Liver (tissue), 9 donors: ENCODE results near the gene GRAMD4. TPM values are rescaled to one million over a fixed set of nuclear protein-coding genes. Genes with fewer than 3 reads are reported as not detected.

Source experiments
- DNase-seq: peaks from one replicate; pipeline ENCODE4 v3.0.0-alpha.2; 2017; ENCODE audit warnings: low spot score
- H3K27ac ChIP-seq, 2 donors: one replicate each; pipeline ENCODE4 v1.7.0; 2013; ENCODE audit warnings: inconsistent platforms in 2 of 2, low read length in 2 of 2, control low read depth in 1 of 2, low read depth in 1 of 2, mild to moderate bottlenecking in 1 of 2
- H3K27me3 ChIP-seq, 4 donors: one replicate each; pipeline versions ENCODE4 v1.6.1 to v1.7.0; 2013; ENCODE audit warnings: low read length in 3 of 4, inconsistent platforms in 1 of 4, mild to moderate bottlenecking in 1 of 4, moderate library complexity in 1 of 4; ENCODE audit not compliant: control insufficient read depth in 4 of 4, insufficient read depth in 4 of 4
- H3K36me3 ChIP-seq, 4 donors: one replicate each; pipeline versions ENCODE4 v1.6.1 to v1.7.0; 2013; ENCODE audit warnings: low read length in 3 of 4, mild to moderate bottlenecking in 3 of 4, low read depth in 1 of 4, moderate library complexity in 1 of 4; ENCODE audit not compliant: control insufficient read depth in 4 of 4, insufficient read depth in 3 of 4
- H3K4me1 ChIP-seq, 4 donors: one replicate each; pipeline versions ENCODE4 v1.6.1 to v1.7.0; 2013; ENCODE audit warnings: low read length in 3 of 4, mild to moderate bottlenecking in 3 of 4, moderate library complexity in 1 of 4; ENCODE audit not compliant: control insufficient read depth in 4 of 4, insufficient read depth in 4 of 4
- H3K4me3 ChIP-seq, 3 donors: one replicate each; pipeline versions ENCODE4 v1.6.1 to v1.7.0; 2013; ENCODE audit warnings: low read length in 3 of 3, control low read depth in 1 of 3, low read depth in 1 of 3, mild to moderate bottlenecking in 1 of 3
- H3K9ac ChIP-seq, 2 donors: one replicate each; pipeline ENCODE4 v1.7.0; 2013; ENCODE audit warnings: low read length in 2 of 2, mild to moderate bottlenecking in 2 of 2, moderate library complexity in 2 of 2, control low read depth in 1 of 2, low read depth in 1 of 2
- H3K9me3 ChIP-seq, 4 donors: one replicate each; pipeline versions ENCODE4 v1.6.1 to v1.7.0; 2013; ENCODE audit warnings: low read length in 3 of 4; ENCODE audit not compliant: control insufficient read depth in 4 of 4
- FOXA1 ChIP-seq: IDR thresholded peaks from 2 replicates; pipeline ENCODE4 v1.6.1; 2016; ENCODE audit warnings: antibody characterized with exemption
- FOXA2 ChIP-seq: IDR thresholded peaks from 2 replicates; pipeline ENCODE4 v1.6.1; 2016; ENCODE audit warnings: antibody characterized with exemption
- GABPA ChIP-seq, 2 donors: IDR thresholded peaks in 1 of 2; conservative IDR thresholded peaks in 1 of 2; 2 replicates each; pipeline ENCODE4 v1.6.1; 2016; ENCODE audit warnings: antibody characterized with exemption in 2 of 2, mild to moderate bottlenecking in 1 of 2, moderate library complexity in 1 of 2
- HNF4A ChIP-seq, 2 donors: conservative IDR thresholded peaks; 2 replicates each; pipeline ENCODE4 v1.6.1; 2016; ENCODE audit warnings: antibody characterized with exemption in 2 of 2, mild to moderate bottlenecking in 2 of 2
- HNF4G ChIP-seq: IDR thresholded peaks from 2 replicates; pipeline ENCODE4 v1.6.1; 2016; ENCODE audit warnings: antibody characterized with exemption
- JUND ChIP-seq, 2 donors: IDR thresholded peaks; 2 replicates each; pipeline ENCODE4 v1.6.1; 2016; ENCODE audit warnings: antibody characterized with exemption in 2 of 2
- NR2F2 ChIP-seq: IDR thresholded peaks from 2 replicates; pipeline ENCODE4 v1.6.1; 2016; ENCODE audit warnings: antibody characterized with exemption
- RAD21 ChIP-seq, 2 donors: IDR thresholded peaks; 2 replicates each; pipeline ENCODE4 v1.6.1; 2016; ENCODE audit warnings: antibody characterized with exemption in 2 of 2, mild to moderate bottlenecking in 2 of 2
- RXRA ChIP-seq, 2 donors: IDR thresholded peaks; 2 replicates each; pipeline ENCODE4 v1.6.1; 2017 to 2018; ENCODE audit warnings: antibody characterized with exemption in 2 of 2, mild to moderate bottlenecking in 1 of 2
- SP1 ChIP-seq: IDR thresholded peaks from 2 replicates; pipeline ENCODE4 v1.6.1; 2018; ENCODE audit warnings: antibody characterized with exemption, mild to moderate bottlenecking
- YY1 ChIP-seq: IDR thresholded peaks from 2 replicates; pipeline ENCODE4 v1.6.1; 2016; ENCODE audit warnings: antibody characterized with exemption, mild to moderate bottlenecking
- WGBS: extraction: QIAGEN DNeasy Blood & Tissue Kit; methylation state at CpG from one replicate; pipeline ENCODE4 v1.1.7; 2013; 5-methylcytosine and 5-hydroxymethylcytosine counted together
- polyA plus RNA-seq, 2 donors: library from polyadenylated mRNA; stranded (reverse) in 1 of 2; unstranded in 1 of 2; fragments of 200-250 nt in 1 of 2; fragments of >200 nt in 1 of 2; fragmentation: Nextera tagmentation in 1 of 2; extraction: Ambion mirVana in 1 of 2; gene quantifications; one replicate each; pipeline versions ENCODE4 v1.2.1 to v1.2.3, GENCODE V29; 2013 to 2015
- total RNA-seq, 2 donors: library from RNA; depleted of rRNA; stranded (reverse); fragments of >200 nt; gene quantifications; one replicate each; pipeline ENCODE4 v1.2.3, GENCODE V29; 2014
- TF ChIP-seq, protein P1 (sequence below): IDR thresholded peaks from 2 replicates; pipeline ENCODE4 v1.6.1; 2016; ENCODE audit warnings: antibody characterized with exemption
- TF ChIP-seq, protein P2 (sequence below): IDR thresholded peaks from 2 replicates; pipeline ENCODE4 v1.6.1; 2016; ENCODE audit warnings: antibody characterized with exemption
- TF ChIP-seq, protein P3 (sequence below): IDR thresholded peaks from 2 replicates; pipeline ENCODE4 v1.6.1; 2016; ENCODE audit warnings: antibody characterized with exemption
- TF ChIP-seq, protein P4 (sequence below): IDR thresholded peaks from 2 replicates; pipeline ENCODE4 v1.6.1; 2016; ENCODE audit warnings: antibody characterized with exemption, mild to moderate bottlenecking
- TF ChIP-seq, protein P5 (sequence below): fragments of 150-350 bp; IDR thresholded peaks from 2 replicates; pipeline ENCODE4 v1.5.1; 2017; ENCODE audit warnings: improper control_type of control experiment, low read depth, low read length; ENCODE audit not compliant: missing input control
- donor health status: healthy.
- donor health status: healthy.
- donor health status: healthy.
- donor health status: healthy.
- donor health status: healthy.

The GRAMD4 gene
- total and polyA plus RNA-seq, 4 donors: 2.7 to 53.5 (median 21.6) TPM

DNA sequence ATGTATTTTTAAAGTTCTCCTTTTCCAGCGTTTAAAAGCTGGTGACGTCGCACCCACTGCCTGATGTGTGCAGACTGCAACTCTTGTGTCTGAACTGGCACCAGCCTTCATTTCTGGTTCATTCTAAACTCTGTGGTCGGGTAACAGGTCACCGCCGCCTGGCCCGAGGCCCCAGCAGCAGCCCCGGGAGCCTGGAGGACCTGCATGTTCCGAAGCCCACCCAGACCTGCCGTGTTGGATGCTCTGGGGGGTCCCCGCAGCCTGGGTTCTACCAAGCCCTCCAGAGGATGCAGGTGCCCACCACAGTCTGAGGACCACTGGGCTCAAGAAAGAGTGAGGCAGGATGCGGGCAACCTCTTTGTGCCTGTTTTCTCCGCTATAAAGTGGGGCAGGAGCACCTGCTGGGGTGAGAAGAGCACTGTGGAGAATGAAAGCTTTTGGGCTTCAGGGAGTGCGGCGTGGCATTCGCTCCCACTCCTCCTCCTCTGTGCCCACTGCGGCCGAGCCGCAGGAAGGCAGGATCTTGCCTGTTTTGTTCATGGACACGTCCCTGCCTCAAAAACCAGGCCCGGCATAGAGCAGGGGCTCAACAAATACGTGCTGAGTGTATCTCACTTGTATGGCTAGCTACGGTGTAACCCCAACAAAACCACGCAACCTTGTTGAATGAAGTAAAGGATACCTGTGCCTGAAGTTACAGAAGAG, 77.8 kb downstream of the GRAMD4 start:
- DNase-seq: no peak
- Histone ChIP-seq H3K27ac (no peak overlapping the region), H3K9ac (no peak overlapping the region), H3K36me3 (peaks cover 19 to 80% (median 43%) of the 10 kb centered on the region in 4 donors), H3K9me3 (no peaks in the 10 kb centered on the region), H3K4me3 (no peak overlapping the region), H3K4me1 (no peaks in the 10 kb centered on the region), H3K27me3 (no peaks in the 10 kb centered on the region)
- no peak for TF ChIP-seq SP1
- TF ChIP-seq, protein P1, sequence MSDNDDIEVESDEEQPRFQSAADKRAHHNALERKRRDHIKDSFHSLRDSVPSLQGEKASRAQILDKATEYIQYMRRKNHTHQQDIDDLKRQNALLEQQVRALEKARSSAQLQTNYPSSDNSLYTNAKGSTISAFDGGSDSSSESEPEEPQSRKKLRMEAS: no peak
- TF ChIP-seq HNF4A (conservative IDR thresholded peaks at IDR 0.05): no peak
- no peak for TF ChIP-seq FOXA2
- TF ChIP-seq JUND (IDR thresholded peaks at IDR 0.05): no peak
- TF ChIP-seq NR2F2: no peak
- no peak for TF ChIP-seq YY1
- TF ChIP-seq FOXA1: no peak
- TF ChIP-seq, protein P2, sequence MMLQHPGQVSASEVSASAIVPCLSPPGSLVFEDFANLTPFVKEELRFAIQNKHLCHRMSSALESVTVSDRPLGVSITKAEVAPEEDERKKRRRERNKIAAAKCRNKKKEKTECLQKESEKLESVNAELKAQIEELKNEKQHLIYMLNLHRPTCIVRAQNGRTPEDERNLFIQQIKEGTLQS: no peak
- TF ChIP-seq, protein P3, sequence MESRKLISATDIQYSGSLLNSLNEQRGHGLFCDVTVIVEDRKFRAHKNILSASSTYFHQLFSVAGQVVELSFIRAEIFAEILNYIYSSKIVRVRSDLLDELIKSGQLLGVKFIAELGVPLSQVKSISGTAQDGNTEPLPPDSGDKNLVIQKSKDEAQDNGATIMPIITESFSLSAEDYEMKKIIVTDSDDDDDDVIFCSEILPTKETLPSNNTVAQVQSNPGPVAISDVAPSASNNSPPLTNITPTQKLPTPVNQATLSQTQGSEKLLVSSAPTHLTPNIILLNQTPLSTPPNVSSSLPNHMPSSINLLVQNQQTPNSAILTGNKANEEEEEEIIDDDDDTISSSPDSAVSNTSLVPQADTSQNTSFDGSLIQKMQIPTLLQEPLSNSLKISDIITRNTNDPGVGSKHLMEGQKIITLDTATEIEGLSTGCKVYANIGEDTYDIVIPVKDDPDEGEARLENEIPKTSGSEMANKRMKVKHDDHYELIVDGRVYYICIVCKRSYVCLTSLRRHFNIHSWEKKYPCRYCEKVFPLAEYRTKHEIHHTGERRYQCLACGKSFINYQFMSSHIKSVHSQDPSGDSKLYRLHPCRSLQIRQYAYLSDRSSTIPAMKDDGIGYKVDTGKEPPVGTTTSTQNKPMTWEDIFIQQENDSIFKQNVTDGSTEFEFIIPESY: no peak
- no peak for TF ChIP-seq HNF4G
- TF ChIP-seq, protein P4, sequence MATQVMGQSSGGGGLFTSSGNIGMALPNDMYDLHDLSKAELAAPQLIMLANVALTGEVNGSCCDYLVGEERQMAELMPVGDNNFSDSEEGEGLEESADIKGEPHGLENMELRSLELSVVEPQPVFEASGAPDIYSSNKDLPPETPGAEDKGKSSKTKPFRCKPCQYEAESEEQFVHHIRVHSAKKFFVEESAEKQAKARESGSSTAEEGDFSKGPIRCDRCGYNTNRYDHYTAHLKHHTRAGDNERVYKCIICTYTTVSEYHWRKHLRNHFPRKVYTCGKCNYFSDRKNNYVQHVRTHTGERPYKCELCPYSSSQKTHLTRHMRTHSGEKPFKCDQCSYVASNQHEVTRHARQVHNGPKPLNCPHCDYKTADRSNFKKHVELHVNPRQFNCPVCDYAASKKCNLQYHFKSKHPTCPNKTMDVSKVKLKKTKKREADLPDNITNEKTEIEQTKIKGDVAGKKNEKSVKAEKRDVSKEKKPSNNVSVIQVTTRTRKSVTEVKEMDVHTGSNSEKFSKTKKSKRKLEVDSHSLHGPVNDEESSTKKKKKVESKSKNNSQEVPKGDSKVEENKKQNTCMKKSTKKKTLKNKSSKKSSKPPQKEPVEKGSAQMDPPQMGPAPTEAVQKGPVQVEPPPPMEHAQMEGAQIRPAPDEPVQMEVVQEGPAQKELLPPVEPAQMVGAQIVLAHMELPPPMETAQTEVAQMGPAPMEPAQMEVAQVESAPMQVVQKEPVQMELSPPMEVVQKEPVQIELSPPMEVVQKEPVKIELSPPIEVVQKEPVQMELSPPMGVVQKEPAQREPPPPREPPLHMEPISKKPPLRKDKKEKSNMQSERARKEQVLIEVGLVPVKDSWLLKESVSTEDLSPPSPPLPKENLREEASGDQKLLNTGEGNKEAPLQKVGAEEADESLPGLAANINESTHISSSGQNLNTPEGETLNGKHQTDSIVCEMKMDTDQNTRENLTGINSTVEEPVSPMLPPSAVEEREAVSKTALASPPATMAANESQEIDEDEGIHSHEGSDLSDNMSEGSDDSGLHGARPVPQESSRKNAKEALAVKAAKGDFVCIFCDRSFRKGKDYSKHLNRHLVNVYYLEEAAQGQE: no peak
- TF ChIP-seq RAD21 (IDR thresholded peaks at IDR 0.05): no peak
- TF ChIP-seq, protein P5, sequence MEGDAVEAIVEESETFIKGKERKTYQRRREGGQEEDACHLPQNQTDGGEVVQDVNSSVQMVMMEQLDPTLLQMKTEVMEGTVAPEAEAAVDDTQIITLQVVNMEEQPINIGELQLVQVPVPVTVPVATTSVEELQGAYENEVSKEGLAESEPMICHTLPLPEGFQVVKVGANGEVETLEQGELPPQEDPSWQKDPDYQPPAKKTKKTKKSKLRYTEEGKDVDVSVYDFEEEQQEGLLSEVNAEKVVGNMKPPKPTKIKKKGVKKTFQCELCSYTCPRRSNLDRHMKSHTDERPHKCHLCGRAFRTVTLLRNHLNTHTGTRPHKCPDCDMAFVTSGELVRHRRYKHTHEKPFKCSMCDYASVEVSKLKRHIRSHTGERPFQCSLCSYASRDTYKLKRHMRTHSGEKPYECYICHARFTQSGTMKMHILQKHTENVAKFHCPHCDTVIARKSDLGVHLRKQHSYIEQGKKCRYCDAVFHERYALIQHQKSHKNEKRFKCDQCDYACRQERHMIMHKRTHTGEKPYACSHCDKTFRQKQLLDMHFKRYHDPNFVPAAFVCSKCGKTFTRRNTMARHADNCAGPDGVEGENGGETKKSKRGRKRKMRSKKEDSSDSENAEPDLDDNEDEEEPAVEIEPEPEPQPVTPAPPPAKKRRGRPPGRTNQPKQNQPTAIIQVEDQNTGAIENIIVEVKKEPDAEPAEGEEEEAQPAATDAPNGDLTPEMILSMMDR: no peak
- 96% methylated on average over 24 of the region's 24 CpGs for WGBS

DNA sequence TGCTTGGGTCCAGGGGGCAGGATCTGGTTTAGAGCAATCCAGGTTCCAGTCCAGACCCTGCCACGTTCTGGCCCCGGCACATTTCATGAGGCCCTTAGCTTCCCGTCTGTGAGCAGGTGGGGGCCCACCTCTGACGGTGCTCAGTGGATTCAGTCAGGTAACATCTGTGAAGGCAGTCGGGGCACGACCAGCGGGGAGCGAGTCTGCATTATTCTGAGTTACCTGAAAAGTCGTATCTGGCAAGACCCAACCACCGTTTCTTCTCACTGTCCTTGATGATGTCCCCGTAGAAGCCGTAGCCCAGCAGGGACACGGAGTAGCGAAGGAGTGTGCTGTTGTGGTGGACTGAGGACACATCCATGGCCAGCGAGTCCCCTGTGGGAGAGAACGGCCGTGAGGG, 78.9 kb downstream of the GRAMD4 start:
- Histone ChIP-seq H3K9ac (no peak overlapping the region), H3K9me3 (no peaks in the 10 kb centered on the region), H3K4me3 (no peak overlapping the region), H3K4me1 (no peaks in the 10 kb centered on the region), H3K27me3 (no peaks in the 10 kb centered on the region), H3K27ac (no peak overlapping the region), H3K36me3 (peaks cover 19 to 77% (median 45%) of the 10 kb centered on the region in 4 donors)
- 96% methylated on average over 17 of the region's 17 CpGs for WGBS
- DNase-seq: no peak
- no peak for TF ChIP-seq FOXA1
- no peak for TF ChIP-seq RXRA (IDR thresholded peaks at IDR 0.05)
- no peak for TF ChIP-seq SP1
- TF ChIP-seq, protein P5: no peak
- no peak for TF ChIP-seq GABPA (IDR thresholded peaks at IDR 0.05 in 1 of 2, conservative IDR thresholded peaks at IDR 0.05 in 1 of 2)
- TF ChIP-seq, protein P1: no peak
